ENCODE measurements around the gene FHOD1. TPM values are rescaled to one million over a fixed set of nuclear protein-coding genes. Genes with fewer than 3 reads are reported as not detected.
A peak's percentile ranks its signal among the peaks of the same experiment; 100 is the strongest.

The FHOD1 gene
- polyA plus RNA-seq, 1 experiment = 21.2 TPM

DNA sequence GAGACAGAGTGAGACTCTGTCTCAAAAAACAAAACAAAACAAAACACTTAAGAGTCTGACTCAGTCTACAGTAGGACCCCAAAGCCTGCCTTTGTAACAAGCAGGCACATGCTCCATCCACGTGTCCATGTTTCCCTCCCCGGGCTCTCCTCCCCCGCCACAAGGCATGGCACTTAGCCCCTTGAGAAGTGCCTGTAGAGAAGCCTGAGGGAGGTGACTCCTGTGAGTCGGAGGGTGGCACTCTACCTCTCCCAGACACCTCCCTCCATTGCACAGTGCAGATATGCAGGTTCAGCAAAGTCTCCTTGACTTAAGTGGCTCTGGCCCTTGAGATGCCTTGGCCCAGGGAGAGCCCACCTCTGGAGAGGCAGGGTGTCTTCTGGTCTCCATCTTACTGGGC is 6.8 kb downstream of the FHOD1 start:
- ChIA-PET CTCF (no interaction called here), POLR2A (interaction anchor here (1.2 to 2.3 kb wide), 2 partner anchors 9 to 13 kb away, joined by 4 to 10 read pairs; partner anchors contain the start of gene TMEM208)
- Histone ChIP-seq H3K4me3 (ENCODE audit: low read depth, low read length) (no peak overlapping the region), H3K27ac (ENCODE audit: low read depth, low read length) (peak overlapping the region; percentile 98), H3K27me3 (ENCODE audit: control insufficient read depth, insufficient read depth, low read length) (no peaks in the 10 kb centered on the region), H3K9me3 (ENCODE audit: control insufficient read depth, insufficient read depth, low read length) (peaks cover 4% of the 10 kb centered on the region; the same call in 1 of the 2 replicates)
- no peak for DNase-seq (ENCODE audit: low read depth, low spot score)
- no peak for TF ChIP-seq CTCF (IDR thresholded peaks at IDR 0.05; ENCODE audit: low read depth, low read length)

DNA sequence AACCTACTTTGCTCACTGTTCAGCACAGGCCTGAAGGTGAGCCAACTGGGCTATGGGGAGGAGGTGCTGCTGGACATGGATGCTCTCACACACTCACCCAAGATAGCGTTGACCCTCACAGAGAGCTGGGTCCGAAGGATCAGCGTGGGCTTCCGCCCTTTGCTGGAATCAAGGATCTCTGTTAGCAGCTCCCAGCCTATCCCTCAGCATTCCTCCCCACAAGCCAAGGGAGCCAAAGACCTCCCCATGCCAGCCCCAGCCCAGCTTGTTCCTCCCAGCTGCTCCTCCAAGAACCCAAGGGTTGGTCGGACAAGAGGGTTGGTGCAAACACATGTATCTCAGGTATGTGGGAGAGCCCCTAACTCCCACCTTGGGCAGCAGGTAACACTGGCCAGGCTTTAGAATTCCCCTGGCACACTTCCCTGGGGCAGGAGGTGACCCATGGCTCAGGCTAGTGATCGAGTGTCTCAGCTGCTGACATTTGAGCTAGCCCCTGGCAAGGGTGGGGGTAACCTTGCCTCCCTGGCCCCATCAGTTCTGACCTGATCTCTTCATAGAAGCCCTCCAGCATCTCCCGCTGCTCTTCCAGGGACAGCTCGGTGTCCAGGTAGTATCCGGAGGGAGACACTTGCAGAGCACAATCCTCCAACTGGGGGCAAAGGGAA is 8.3 kb downstream of the FHOD1 start:
- POLR2A ChIA-PET = interaction anchor here (0.6 to 2.2 kb wide), 3 partner anchors 8 to 17 kb away, joined by 3 to 8 read pairs (median 6); partner anchors contain the start of genes FHOD1 and TMEM208
- H3K4me3 ChIP-seq (ENCODE audit: low read depth, low read length) = no peak overlapping the region
- DNase-seq (ENCODE audit: low read depth, low spot score) = no peak
- no peak for TF ChIP-seq CTCF (IDR thresholded peaks at IDR 0.05; ENCODE audit: low read depth, low read length)
- CTCF ChIA-PET = no interaction called here
- no peak overlapping the region for H3K27ac ChIP-seq (ENCODE audit: low read depth, low read length)
- no peaks in the 10 kb centered on the region for H3K27me3 ChIP-seq (ENCODE audit: control insufficient read depth, insufficient read depth, low read length)
- H3K9me3 ChIP-seq (ENCODE audit: control insufficient read depth, insufficient read depth, low read length) = peaks cover 4% of the 10 kb centered on the region; the same call in 1 of the 2 replicates

- no peak overlapping the region for H3K4me3 ChIP-seq (ENCODE audit: low read depth, low read length)
- ChIA-PET POLR2A (interaction anchor here (1.5 to 2.2 kb wide), 2 partner anchors 9 to 11 kb away, joined by 6 to 8 read pairs; partner anchors contain the start of genes FHOD1 and TMEM208), CTCF (no interaction called here)
- TF ChIP-seq CTCF (IDR thresholded peaks at IDR 0.05; ENCODE audit: low read depth, low read length) = no peak
- H3K27ac ChIP-seq (ENCODE audit: low read depth, low read length) = no peak overlapping the region
- H3K9me3 ChIP-seq (ENCODE audit: control insufficient read depth, insufficient read depth, low read length) = peaks cover 4% of the 10 kb centered on the region; the same call in 1 of the 2 replicates
- DNase-seq (ENCODE audit: low read depth, low spot score) = no peak
- no peaks in the 10 kb centered on the region for H3K27me3 ChIP-seq (ENCODE audit: control insufficient read depth, insufficient read depth, low read length)
Measured at GRCh38 chr16:67238278-67238575, 9.1 kb downstream of the FHOD1 start.

- no peak for DNase-seq (ENCODE audit: low read depth, low spot score)
- ChIA-PET CTCF (no interaction called here), POLR2A (interaction anchor here (1.5 kb wide), 1 partner anchor 10 kb away, joined by 8 read pairs; the partner anchor contains the start of gene FHOD1)
Measured at GRCh38 chr16:67237396-67238277, 9.6 kb downstream of the FHOD1 start.

More at GRCh38 chr16:67237396-67238277, 9.6 kb downstream of the FHOD1 start:
- Histone ChIP-seq H3K27ac (ENCODE audit: low read depth, low read length) (no peak overlapping the region), H3K9me3 (ENCODE audit: control insufficient read depth, insufficient read depth, low read length) (peaks cover 4% of the 10 kb centered on the region; the same call in 1 of the 2 replicates), H3K27me3 (ENCODE audit: control insufficient read depth, insufficient read depth, low read length) (no peaks in the 10 kb centered on the region), H3K4me3 (ENCODE audit: low read depth, low read length) (no peak overlapping the region)
- no peak for TF ChIP-seq CTCF (IDR thresholded peaks at IDR 0.05; ENCODE audit: low read depth, low read length)
